GM19238 (cell line): ENCODE results near the gene CD9.
A peak's percentile ranks its signal among the peaks of the same experiment; 100 is the strongest.

ENCODE experiments used
- DNase-seq: peaks from one replicate; pipeline ENCODE4 v3.0.0; 2011; ENCODE audit warnings: low spot score; ENCODE audit not compliant: insufficient read length

Gene CD9

GRCh38 chr12:6273541-6274230 is 73.5 kb downstream of the CD9 start:
- no peak for DNase-seq

GRCh38 chr12:6274231-6275221 is 74.3 kb downstream of the CD9 start:
- no peak for DNase-seq

GRCh38 chr12:6275928-6276887 is 76.0 kb downstream of the CD9 start:
- DNase-seq, result no peak

GRCh38 chr12:6276956-6277620 is 76.9 kb downstream of the CD9 start:
- DNase-seq, result no peak

- no peak for DNase-seq
Observed at GRCh38 chr12:6277982-6278438, 77.8 kb downstream of the CD9 start.

GRCh38 chr12:6278439-6279255 is 78.4 kb downstream of the CD9 start:
- peak; percentile 84 for DNase-seq

- DNase-seq, result no peak
Observed at GRCh38 chr12:6279256-6279628, 79.0 kb downstream of the CD9 start.

GRCh38 chr12:6279631-6280030 is 79.4 kb downstream of the CD9 start:
- no peak for DNase-seq

- no peak for DNase-seq
Observed at GRCh38 chr12:6280053-6280469, 79.9 kb downstream of the CD9 start.

- DNase-seq, result no peak
Observed at GRCh38 chr12:6280672-6281071, 80.5 kb downstream of the CD9 start.

- no peak for DNase-seq
Observed at GRCh38 chr12:6281081-6281809, 81.0 kb downstream of the CD9 start.

GRCh38 chr12:6282453-6282840 is 82.2 kb downstream of the CD9 start:
- no peak for DNase-seq

GRCh38 chr12:6284273-6284672 is 84.1 kb downstream of the CD9 start:
- no peak for DNase-seq

GRCh38 chr12:6285063-6285477 is 84.9 kb downstream of the CD9 start:
- DNase-seq, result peak; percentile 74

GRCh38 chr12:6285532-6286306 is 85.5 kb downstream of the CD9 start:
- no peak for DNase-seq
